Measurements from ENCODE around the gene PIGV.

Gene PIGV

GRCh38 chr1:26772687-26773086 lies 15.1 kb upstream of the PIGV start:
- DNase-seq (ENCODE audit: low read depth in 2 of 2): peak; percentile 99

GRCh38 chr1:26774462-26774861 lies 13.3 kb upstream of the PIGV start:
- DNase-seq (ENCODE audit: low read depth in 2 of 2): no peak

- no peak for DNase-seq (ENCODE audit: low read depth in 2 of 2)
Measured at GRCh38 chr1:26775666-26776065, 12.1 kb upstream of the PIGV start.

- no peak for DNase-seq (ENCODE audit: low read depth in 2 of 2)
Measured at GRCh38 chr1:26779098-26779668, 8.6 kb upstream of the PIGV start.

- no peak for DNase-seq (ENCODE audit: low read depth in 2 of 2)
Measured at GRCh38 chr1:26780344-26780957, 7.3 kb upstream of the PIGV start.

GRCh38 chr1:26781206-26781825 lies 6.4 kb upstream of the PIGV start:
- no peak for DNase-seq (ENCODE audit: low read depth in 2 of 2)

- no peak for DNase-seq (ENCODE audit: low read depth in 2 of 2)
Measured at GRCh38 chr1:26782521-26783212, 5.1 kb upstream of the PIGV start.

- no peak for DNase-seq (ENCODE audit: low read depth in 2 of 2)
Measured at GRCh38 chr1:26783646-26784022, 4.1 kb upstream of the PIGV start.

- no peak for DNase-seq (ENCODE audit: low read depth in 2 of 2)
Measured at GRCh38 chr1:26784023-26784871, 3.5 kb upstream of the PIGV start.

GRCh38 chr1:26784886-26785285 lies 2.9 kb upstream of the PIGV start:
- no peak for DNase-seq (ENCODE audit: low read depth in 2 of 2)

GRCh38 chr1:26785611-26786436 lies 1.9 kb upstream of the PIGV start:
- peak in 1 of 2 experiments; percentile 46 for DNase-seq (ENCODE audit: low read depth in 2 of 2)

- peak in 1 of 2 experiments; percentile 49 for DNase-seq (ENCODE audit: low read depth in 2 of 2)
Measured at GRCh38 chr1:26786437-26787380, 1.0 kb upstream of the PIGV start.

- no peak for DNase-seq (ENCODE audit: low read depth in 2 of 2)
Measured at GRCh38 chr1:26787381-26787705, 407 bp upstream of the PIGV start.

- no peak for DNase-seq (ENCODE audit: low read depth in 2 of 2)
Measured at GRCh38 chr1:26788515-26788785, 700 bp downstream of the PIGV start.

GRCh38 chr1:26788836-26789611 lies 1.3 kb downstream of the PIGV start:
- peak; percentile 70 to 73 for DNase-seq (ENCODE audit: low read depth in 2 of 2)

- no peak for DNase-seq (ENCODE audit: low read depth in 2 of 2)
Measured at GRCh38 chr1:26789612-26789865, 1.8 kb downstream of the PIGV start.

GRCh38 chr1:26789931-26790330 lies 2.2 kb downstream of the PIGV start:
- DNase-seq (ENCODE audit: low read depth in 2 of 2): no peak

- no peak for DNase-seq (ENCODE audit: low read depth in 2 of 2)
Measured at GRCh38 chr1:26790551-26790953, 2.8 kb downstream of the PIGV start.

- no peak for DNase-seq (ENCODE audit: low read depth in 2 of 2)
Measured at GRCh38 chr1:26791148-26791547, 3.4 kb downstream of the PIGV start.

- no peak for DNase-seq (ENCODE audit: low read depth in 2 of 2)
Measured at GRCh38 chr1:26791626-26792025, 3.9 kb downstream of the PIGV start.
